T-helper 17 cell (primary cell): ENCODE measurements around the gene ZFAND3. TPM values are rescaled to one million over a fixed set of nuclear protein-coding genes. Genes with fewer than 3 reads are reported as not detected.
A peak's percentile ranks its signal among the peaks of the same experiment; 100 is the strongest.
"Not testable (repeated sequence)": the region's sequence is repeated elsewhere in the genome, so short reads cannot be mapped to it uniquely, and the experiment has no call there.

ENCODE experiments used
- ATAC-seq: fragments of 150-1000 bp; cut with Tn5 transposase; 2 replicates; pipeline ENCODE4 v1.10.0; 2021; ENCODE audit warnings: mild to moderate bottlenecking, moderate library complexity
- DNase-seq, 3 donors: peaks; one replicate each; pipeline versions ENCODE4 v3.0.0 to v3.0.0-alpha.2; 2020 to 2021
- H3K9me3 ChIP-seq: one replicate; pipeline ENCODE4 v1.7.0; 2013; ENCODE audit warnings: low read length, mild to moderate bottlenecking; ENCODE audit not compliant: control insufficient read depth, poor library complexity, severe bottlenecking
- H3K27ac Mint-ChIP-seq: one replicate; pipeline ENCODE4 v1.8.0; 2022; ENCODE audit warnings: mild to moderate bottlenecking, moderate library complexity, mixed read lengths
- H3K27me3 Mint-ChIP-seq: one replicate; pipeline ENCODE4 v1.8.0; 2022; ENCODE audit warnings: mixed read lengths
- H3K36me3 Mint-ChIP-seq: one replicate; pipeline ENCODE4 v1.8.0; 2022; ENCODE audit warnings: low read depth, mixed read lengths
- H3K4me1 Mint-ChIP-seq: one replicate; pipeline ENCODE4 v1.8.0; 2022; ENCODE audit warnings: mild to moderate bottlenecking, mixed read lengths
- H3K4me3 Mint-ChIP-seq: one replicate; pipeline ENCODE4 v1.8.0; 2022; ENCODE audit warnings: mild to moderate bottlenecking, moderate library complexity, mixed read lengths
- total RNA-seq, 4 donors: library from RNA in 2 of 4; stranded (reverse) in 2 of 4; gene quantifications; one replicate each; pipeline ENCODE4 v1.2.3 and lab custom pipeline; 2022 to 2026

ZFAND3 gene
- total RNA-seq, 2 donors from 2014 or later: 48.6 to 61.0 TPM

DNA sequence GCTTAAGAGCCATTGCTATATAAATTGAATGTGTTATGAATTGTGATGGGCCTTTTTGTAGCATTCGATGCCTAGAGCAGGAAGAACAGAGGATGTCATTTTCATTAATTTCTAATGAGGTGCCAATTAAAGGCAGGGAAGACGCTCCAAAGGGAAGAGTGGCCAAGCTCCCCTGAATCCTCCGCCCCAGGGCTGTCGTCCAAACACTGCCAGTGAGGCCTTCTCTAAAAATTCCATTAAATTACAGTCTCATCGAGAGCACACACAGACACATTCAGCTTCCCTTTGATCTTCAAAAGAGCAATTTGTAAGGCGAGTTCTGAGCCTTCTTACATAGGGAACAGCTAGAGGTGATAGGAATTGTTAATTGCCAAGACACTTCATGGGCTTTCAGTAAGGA lies 300.0 kb downstream of the ZFAND3 start:
- peaks cover 7% of the 10 kb centered on the region for H3K36me3 Mint-ChIP-seq
- H3K27ac Mint-ChIP-seq: no peak overlapping the region
- DNase-seq: no peak
- no peaks in the 10 kb centered on the region for H3K9me3 ChIP-seq
- no peaks in the 10 kb centered on the region for H3K27me3 Mint-ChIP-seq
- ATAC-seq: no peak
- H3K4me1 Mint-ChIP-seq: peaks cover 6% of the 10 kb centered on the region
- H3K4me3 Mint-ChIP-seq: no peak overlapping the region

GRCh38 chr6:38124224-38124926 lies 304.8 kb downstream of the ZFAND3 start:
- not testable (repeated sequence) for H3K9me3 ChIP-seq, ATAC-seq, H3K27me3 Mint-ChIP-seq, H3K4me3 Mint-ChIP-seq, DNase-seq, H3K27ac Mint-ChIP-seq
- H3K36me3 Mint-ChIP-seq: peaks cover 13% of the 10 kb centered on the region
- H3K4me1 Mint-ChIP-seq: peaks cover 15% of the 10 kb centered on the region

- peaks cover 13% of the 10 kb centered on the region for H3K36me3 Mint-ChIP-seq
- no peaks in the 10 kb centered on the region for H3K9me3 ChIP-seq
- no peak overlapping the region for H3K4me3 Mint-ChIP-seq
- DNase-seq: no peak
- no peak for ATAC-seq
- peaks cover 32% of the 10 kb centered on the region for H3K4me1 Mint-ChIP-seq
- H3K27me3 Mint-ChIP-seq: no peaks in the 10 kb centered on the region
- H3K27ac Mint-ChIP-seq: no peak overlapping the region
Measured at GRCh38 chr6:38127284-38127683, 307.8 kb downstream of the ZFAND3 start.

DNA sequence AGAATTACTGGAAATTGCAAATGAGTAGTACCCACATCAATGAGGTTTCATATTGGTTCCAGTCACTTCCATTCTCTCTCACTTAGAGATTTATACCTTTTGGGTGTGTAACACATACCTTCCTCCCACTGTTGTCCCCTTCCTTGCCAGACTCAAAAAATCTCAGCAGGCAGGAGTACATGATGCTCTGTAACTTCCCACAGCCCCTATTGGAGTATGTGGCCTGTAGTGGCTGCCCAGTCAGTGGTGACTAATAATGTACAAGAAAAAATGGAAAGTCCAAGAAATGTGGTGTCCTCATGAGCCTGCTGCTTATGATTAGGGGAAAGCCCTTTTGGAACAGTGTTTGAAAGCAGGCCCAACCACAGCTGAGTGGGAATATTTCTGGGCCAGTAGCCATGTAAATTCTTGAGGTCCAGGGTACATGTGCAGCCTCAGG lies 312.0 kb downstream of the ZFAND3 start:
- H3K9me3 ChIP-seq: no peaks in the 10 kb centered on the region
- DNase-seq: no peak
- Mint-ChIP-seq H3K4me3 (no peak overlapping the region), H3K27me3 (no peaks in the 10 kb centered on the region), H3K36me3 (peaks cover 8% of the 10 kb centered on the region), H3K27ac (no peak overlapping the region), H3K4me1 (peaks cover 35% of the 10 kb centered on the region)
- ATAC-seq: no peak

- Mint-ChIP-seq H3K4me3 (no peak overlapping the region), H3K4me1 (peaks cover 35% of the 10 kb centered on the region), H3K27me3 (no peaks in the 10 kb centered on the region), H3K27ac (no peak overlapping the region), H3K36me3 (peaks cover 5% of the 10 kb centered on the region)
- DNase-seq: no peak
- H3K9me3 ChIP-seq: no peaks in the 10 kb centered on the region
- no peak for ATAC-seq
Measured at GRCh38 chr6:38133932-38134703, 314.6 kb downstream of the ZFAND3 start.

GRCh38 chr6:38134704-38135088 lies 315.2 kb downstream of the ZFAND3 start:
- Mint-ChIP-seq H3K27me3 (no peaks in the 10 kb centered on the region), H3K36me3 (peaks cover 5% of the 10 kb centered on the region), H3K27ac (no peak overlapping the region), H3K4me3 (no peak overlapping the region), H3K4me1 (peaks cover 41% of the 10 kb centered on the region)
- no peak for ATAC-seq
- no peaks in the 10 kb centered on the region for H3K9me3 ChIP-seq
- no peak for DNase-seq

- H3K9me3 ChIP-seq: no peaks in the 10 kb centered on the region
- Mint-ChIP-seq H3K4me1 (peaks cover 32% of the 10 kb centered on the region), H3K27me3 (no peaks in the 10 kb centered on the region), H3K4me3 (no peak overlapping the region), H3K36me3 (peaks cover 5% of the 10 kb centered on the region), H3K27ac (no peak overlapping the region)
- no peak for ATAC-seq
- no peak for DNase-seq
Measured at GRCh38 chr6:38136547-38136946, 317.0 kb downstream of the ZFAND3 start.

- Mint-ChIP-seq H3K27me3 (no peaks in the 10 kb centered on the region), H3K36me3 (peaks cover 5% of the 10 kb centered on the region), H3K4me1 (peaks cover 31% of the 10 kb centered on the region), H3K27ac (no peak overlapping the region), H3K4me3 (no peak overlapping the region)
- DNase-seq: no peak
- ATAC-seq: no peak
- no peaks in the 10 kb centered on the region for H3K9me3 ChIP-seq
Measured at GRCh38 chr6:38137608-38138265, 318.2 kb downstream of the ZFAND3 start.

DNA sequence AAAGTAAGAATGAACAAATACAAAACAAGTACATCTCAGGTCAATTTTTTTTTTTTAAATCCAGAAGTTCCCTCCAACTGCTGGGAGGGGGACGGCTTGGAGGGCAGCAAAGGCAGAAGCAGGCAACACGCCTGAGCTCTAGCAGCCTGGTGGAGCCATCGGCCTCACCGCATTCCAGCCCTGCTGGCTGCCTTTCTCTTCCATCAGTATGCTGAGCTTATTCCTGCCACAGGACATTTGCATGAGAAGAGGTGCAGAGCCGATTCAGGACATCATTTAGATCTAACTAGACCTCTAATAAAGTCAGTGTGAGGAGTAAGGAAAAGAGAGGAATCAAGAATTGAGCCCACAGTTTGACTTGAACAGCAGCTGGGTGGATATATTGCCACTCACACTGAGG lies 318.8 kb downstream of the ZFAND3 start:
- Mint-ChIP-seq H3K27me3 (no peaks in the 10 kb centered on the region), H3K36me3 (peaks cover 5% of the 10 kb centered on the region), H3K27ac (no peak overlapping the region), H3K4me3 (no peak overlapping the region), H3K4me1 (peaks cover 34% of the 10 kb centered on the region)
- ATAC-seq: no peak
- no peaks in the 10 kb centered on the region for H3K9me3 ChIP-seq
- DNase-seq: no peak

- H3K9me3 ChIP-seq: no peaks in the 10 kb centered on the region
- DNase-seq (no peak), ATAC-seq (no peak)
- Mint-ChIP-seq H3K27ac (peak overlapping the region; percentile 69), H3K4me1 (peaks cover 30% of the 10 kb centered on the region), H3K36me3 (peaks cover 2% of the 10 kb centered on the region), H3K4me3 (no peak overlapping the region), H3K27me3 (no peaks in the 10 kb centered on the region)
Measured at GRCh38 chr6:38141085-38141484, 321.6 kb downstream of the ZFAND3 start.

DNA sequence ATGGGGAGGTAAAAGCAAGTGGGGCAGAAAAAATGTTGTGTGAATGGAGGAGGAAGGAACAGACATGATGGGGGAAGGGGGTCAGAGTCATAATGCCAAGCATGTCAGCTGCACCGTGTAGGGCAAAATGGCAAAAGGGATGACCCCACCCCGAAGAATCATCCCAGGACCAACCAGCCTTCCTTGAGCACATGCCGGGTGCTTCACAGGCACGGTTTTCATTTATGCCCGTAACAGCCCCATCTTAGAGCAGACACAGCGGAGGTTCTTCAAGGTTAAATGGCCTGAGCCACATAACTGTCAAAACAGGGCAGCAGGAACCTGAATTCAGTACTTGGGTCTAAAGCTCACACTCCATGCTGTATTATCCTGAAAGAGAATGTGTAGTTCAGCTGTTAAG lies 322.2 kb downstream of the ZFAND3 start:
- Mint-ChIP-seq H3K36me3 (peaks cover 2% of the 10 kb centered on the region), H3K4me3 (no peak overlapping the region), H3K27me3 (no peaks in the 10 kb centered on the region), H3K4me1 (peaks cover 35% of the 10 kb centered on the region), H3K27ac (peak overlapping the region; percentile 69)
- DNase-seq (no peak), ATAC-seq (no peak)
- H3K9me3 ChIP-seq: no peaks in the 10 kb centered on the region

- H3K27ac Mint-ChIP-seq: no peak overlapping the region
- H3K4me3 Mint-ChIP-seq: no peak overlapping the region
- DNase-seq: no peak
Measured at GRCh38 chr6:38142178-38142902, 322.8 kb downstream of the ZFAND3 start.

More at GRCh38 chr6:38142178-38142902, 322.8 kb downstream of the ZFAND3 start:
- H3K9me3 ChIP-seq: no peaks in the 10 kb centered on the region
- no peak for ATAC-seq
- Mint-ChIP-seq H3K27me3 (no peaks in the 10 kb centered on the region), H3K4me1 (peaks cover 37% of the 10 kb centered on the region), H3K36me3 (peaks cover 2% of the 10 kb centered on the region)
